Suprapubic skin (tissue), 3 donors: ENCODE data around the gene RAPH1.

Source experiments
- POLR2AphosphoS5 ChIP-seq, 3 donors: sonication (generic); formaldehyde crosslinking; IDR thresholded peaks; one replicate each; pipeline ENCODE4 v1.6.1; 2017; ENCODE audit warnings: antibody characterized with exemption in 3 of 3
- TF ChIP-seq, protein P1 (sequence below), 2 donors: fragments of 200-600 bp in 1 of 2; fragments of 450-650 bp in 1 of 2; sonication (generic) in 1 of 2; IDR thresholded peaks; one replicate each; pipeline ENCODE4 v1.5.1; 2016 to 2019; ENCODE audit warnings: antibody characterized with exemption in 2 of 2, mild to moderate bottlenecking in 1 of 2, moderate library complexity in 1 of 2

DNA sequence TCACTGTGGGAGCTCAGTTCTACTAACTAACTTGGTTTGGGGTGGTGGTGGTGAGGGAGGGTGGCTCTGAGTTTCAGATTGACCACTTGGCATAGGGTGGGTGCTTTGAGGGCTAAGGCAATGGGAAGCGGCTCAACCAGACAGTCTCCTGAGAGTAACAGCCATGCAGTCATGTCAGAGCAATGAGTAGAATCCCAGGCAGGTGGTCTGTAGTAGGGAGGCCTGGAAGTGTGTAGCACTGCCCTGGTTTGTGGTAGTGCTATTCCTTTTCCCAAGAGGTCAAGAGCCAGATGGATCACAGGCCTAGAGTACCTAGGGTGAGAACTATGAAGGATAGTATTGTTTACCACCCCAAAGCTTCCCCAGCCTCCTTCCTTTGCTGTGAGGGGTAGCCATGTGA lies 18.7 kb upstream of the RAPH1 start:
- TF ChIP-seq, protein P1, sequence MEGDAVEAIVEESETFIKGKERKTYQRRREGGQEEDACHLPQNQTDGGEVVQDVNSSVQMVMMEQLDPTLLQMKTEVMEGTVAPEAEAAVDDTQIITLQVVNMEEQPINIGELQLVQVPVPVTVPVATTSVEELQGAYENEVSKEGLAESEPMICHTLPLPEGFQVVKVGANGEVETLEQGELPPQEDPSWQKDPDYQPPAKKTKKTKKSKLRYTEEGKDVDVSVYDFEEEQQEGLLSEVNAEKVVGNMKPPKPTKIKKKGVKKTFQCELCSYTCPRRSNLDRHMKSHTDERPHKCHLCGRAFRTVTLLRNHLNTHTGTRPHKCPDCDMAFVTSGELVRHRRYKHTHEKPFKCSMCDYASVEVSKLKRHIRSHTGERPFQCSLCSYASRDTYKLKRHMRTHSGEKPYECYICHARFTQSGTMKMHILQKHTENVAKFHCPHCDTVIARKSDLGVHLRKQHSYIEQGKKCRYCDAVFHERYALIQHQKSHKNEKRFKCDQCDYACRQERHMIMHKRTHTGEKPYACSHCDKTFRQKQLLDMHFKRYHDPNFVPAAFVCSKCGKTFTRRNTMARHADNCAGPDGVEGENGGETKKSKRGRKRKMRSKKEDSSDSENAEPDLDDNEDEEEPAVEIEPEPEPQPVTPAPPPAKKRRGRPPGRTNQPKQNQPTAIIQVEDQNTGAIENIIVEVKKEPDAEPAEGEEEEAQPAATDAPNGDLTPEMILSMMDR (IDR thresholded peaks at IDR 0.05): no peak
- no peak for TF ChIP-seq POLR2AphosphoS5 (IDR thresholded peaks at IDR 0.05)
